ENCODE data around the gene MESD. TPM values are rescaled to one million over a fixed set of nuclear protein-coding genes. Genes with fewer than 3 reads are reported as not detected.

Gene MESD
- total RNA-seq, 2 experiments from 2014 or later: 27.0 to 27.4 TPM

- POLR2A ChIA-PET: no interaction called here
Observed at GRCh38 chr15:81026836-81027599, 37.4 kb upstream of the MESD start.

GRCh38 chr15:81025721-81026370 is 36.2 kb upstream of the MESD start:
- ATAC-seq (no peak), DNase-seq (no peak)
- POLR2A ChIA-PET: no interaction called here
- Mint-ChIP-seq H3K9me3 (ENCODE audit: insufficient read depth) (peaks cover 7% of the 10 kb centered on the region), H3K4me1 (ENCODE audit: low read depth) (peaks cover 26% of the 10 kb centered on the region), H3K36me3 (ENCODE audit: low read depth) (peaks cover 6% of the 10 kb centered on the region), H3K27ac (no peak overlapping the region), H3K4me3 (no peak overlapping the region), H3K27me3 (ENCODE audit: low read depth) (no peaks in the 10 kb centered on the region)
- CTCF ChIA-PET: interaction anchor here (1.0 to 2.1 kb wide), 2 partner anchors 18 to 56 kb away, joined by 3 to 5 read pairs; no protein-coding TSS in a partner anchor

More at GRCh38 chr15:81026836-81027599, 37.4 kb upstream of the MESD start:
- ATAC-seq (no peak), DNase-seq (no peak)
- CTCF ChIA-PET: interaction anchor here (1.0 to 2.1 kb wide), 2 partner anchors 17 to 57 kb away, joined by 3 to 5 read pairs; no protein-coding TSS in a partner anchor
- Mint-ChIP-seq H3K4me1 (ENCODE audit: low read depth) (peaks cover 26% of the 10 kb centered on the region), H3K9me3 (ENCODE audit: insufficient read depth) (peaks cover 7% of the 10 kb centered on the region), H3K27me3 (ENCODE audit: low read depth) (no peaks in the 10 kb centered on the region), H3K36me3 (ENCODE audit: low read depth) (peaks cover 6% of the 10 kb centered on the region), H3K4me3 (no peak overlapping the region), H3K27ac (no peak overlapping the region)

- ChIA-PET POLR2A (no interaction called here), CTCF (interaction anchor here (1.2 to 1.6 kb wide), 3 partner anchors 7 to 241 kb away, joined by 3 to 9 read pairs (median 3); no protein-coding TSS in a partner anchor)
- Mint-ChIP-seq H3K36me3 (ENCODE audit: low read depth) (peaks cover 3% of the 10 kb centered on the region), H3K27me3 (ENCODE audit: low read depth) (no peaks in the 10 kb centered on the region), H3K4me3 (no peak overlapping the region), H3K9me3 (ENCODE audit: insufficient read depth) (peaks cover 4% of the 10 kb centered on the region), H3K4me1 (ENCODE audit: low read depth) (peaks cover 26% of the 10 kb centered on the region), H3K27ac (no peak overlapping the region)
- ATAC-seq: no peak
- no peak for DNase-seq
Observed at GRCh38 chr15:81024936-81025335, 35.3 kb upstream of the MESD start.

GRCh38 chr15:81024265-81024872 is 34.8 kb upstream of the MESD start:
- POLR2A ChIA-PET: interaction anchor here (1.1 kb wide), 1 partner anchor 23 kb away, joined by 3 read pairs; no protein-coding TSS in a partner anchor
- peaks cover 22% of the 10 kb centered on the region for H3K4me1 Mint-ChIP-seq (ENCODE audit: low read depth)
- CTCF ChIA-PET: interaction anchor here (1.0 to 1.6 kb wide), 6 partner anchors 8 to 242 kb away, joined by 3 to 9 read pairs (median 3); no protein-coding TSS in a partner anchor
- DNase-seq (no peak), ATAC-seq (no peak)
- no peaks in the 10 kb centered on the region for H3K36me3 Mint-ChIP-seq (ENCODE audit: low read depth)
- H3K4me3 Mint-ChIP-seq: no peak overlapping the region
- H3K27me3 Mint-ChIP-seq (ENCODE audit: low read depth): no peaks in the 10 kb centered on the region
- H3K9me3 Mint-ChIP-seq (ENCODE audit: insufficient read depth): no peaks in the 10 kb centered on the region
- H3K27ac Mint-ChIP-seq: peak overlapping the region; percentile 72

GRCh38 chr15:81023483-81024264 is 34.1 kb upstream of the MESD start:
- POLR2A ChIA-PET: interaction anchor here (1.1 kb wide), 1 partner anchor 22 kb away, joined by 3 read pairs; no protein-coding TSS in a partner anchor
- H3K27ac Mint-ChIP-seq: peak overlapping the region; percentile 72
- no peak for DNase-seq
- H3K27me3 Mint-ChIP-seq (ENCODE audit: low read depth): no peaks in the 10 kb centered on the region
- no peaks in the 10 kb centered on the region for H3K9me3 Mint-ChIP-seq (ENCODE audit: insufficient read depth)
- H3K4me1 Mint-ChIP-seq (ENCODE audit: low read depth): peaks cover 22% of the 10 kb centered on the region
- CTCF ChIA-PET: interaction anchor here (1.0 to 1.6 kb wide), 6 partner anchors 9 to 242 kb away, joined by 3 to 9 read pairs (median 3); no protein-coding TSS in a partner anchor
- H3K36me3 Mint-ChIP-seq (ENCODE audit: low read depth): no peaks in the 10 kb centered on the region
- ATAC-seq: peak; percentile 65
- H3K4me3 Mint-ChIP-seq: no peak overlapping the region

- ChIA-PET POLR2A (interaction anchor here (0.9 kb wide), 1 partner anchor 18 kb away, joined by 3 read pairs; no protein-coding TSS in a partner anchor), CTCF (interaction anchor here (0.9 to 1.5 kb wide), 2 partner anchors 15 to 245 kb away, joined by 3 to 4 read pairs; no protein-coding TSS in a partner anchor)
- Mint-ChIP-seq H3K36me3 (ENCODE audit: low read depth) (no peaks in the 10 kb centered on the region), H3K27me3 (ENCODE audit: low read depth) (no peaks in the 10 kb centered on the region), H3K9me3 (ENCODE audit: insufficient read depth) (no peaks in the 10 kb centered on the region), H3K4me1 (ENCODE audit: low read depth) (peaks cover 22% of the 10 kb centered on the region), H3K27ac (no peak overlapping the region), H3K4me3 (no peak overlapping the region)
- ATAC-seq (no peak), DNase-seq (no peak)
Observed at GRCh38 chr15:81021321-81021720, 31.7 kb upstream of the MESD start.

- H3K9me3 Mint-ChIP-seq (ENCODE audit: insufficient read depth): no peaks in the 10 kb centered on the region
- no peaks in the 10 kb centered on the region for H3K36me3 Mint-ChIP-seq (ENCODE audit: low read depth)
- no peaks in the 10 kb centered on the region for H3K27me3 Mint-ChIP-seq (ENCODE audit: low read depth)
- DNase-seq (no peak), ATAC-seq (no peak)
- no peak overlapping the region for H3K4me3 Mint-ChIP-seq
- H3K27ac Mint-ChIP-seq: no peak overlapping the region
- ChIA-PET CTCF (no interaction called here), POLR2A (interaction anchor here (0.6 kb wide), 1 partner anchor 1845 kb away, joined by 3 read pairs; no protein-coding TSS in a partner anchor)
- H3K4me1 Mint-ChIP-seq (ENCODE audit: low read depth): peaks cover 3% of the 10 kb centered on the region
Observed at GRCh38 chr15:81018197-81018596, 28.6 kb upstream of the MESD start.

GRCh38 chr15:81016489-81017068 is 27.0 kb upstream of the MESD start:
- Mint-ChIP-seq H3K27ac (no peak overlapping the region), H3K9me3 (ENCODE audit: insufficient read depth) (no peaks in the 10 kb centered on the region), H3K27me3 (ENCODE audit: low read depth) (no peaks in the 10 kb centered on the region), H3K4me1 (ENCODE audit: low read depth) (no peaks in the 10 kb centered on the region), H3K4me3 (no peak overlapping the region), H3K36me3 (ENCODE audit: low read depth) (no peaks in the 10 kb centered on the region)
- ATAC-seq (no peak), DNase-seq (no peak)
- ChIA-PET POLR2A (no interaction called here), CTCF (interaction anchor here (1.5 kb wide), 1 partner anchor 250 kb away, joined by 3 read pairs; no protein-coding TSS in a partner anchor)

- Mint-ChIP-seq H3K27ac (no peak overlapping the region), H3K27me3 (ENCODE audit: low read depth) (no peaks in the 10 kb centered on the region), H3K36me3 (ENCODE audit: low read depth) (no peaks in the 10 kb centered on the region), H3K9me3 (ENCODE audit: insufficient read depth) (no peaks in the 10 kb centered on the region), H3K4me1 (ENCODE audit: low read depth) (no peaks in the 10 kb centered on the region), H3K4me3 (no peak overlapping the region)
- POLR2A ChIA-PET: no interaction called here
- ATAC-seq (no peak), DNase-seq (no peak)
- CTCF ChIA-PET: interaction anchor here (1.5 kb wide), 1 partner anchor 250 kb away, joined by 3 read pairs; no protein-coding TSS in a partner anchor
Observed at GRCh38 chr15:81015621-81016488, 26.2 kb upstream of the MESD start.

GRCh38 chr15:81014446-81015093 is 25.0 kb upstream of the MESD start:
- ATAC-seq: no peak
- DNase-seq: no peak
- no peak overlapping the region for H3K4me3 Mint-ChIP-seq
- H3K4me1 Mint-ChIP-seq (ENCODE audit: low read depth): peaks cover 3% of the 10 kb centered on the region
- H3K36me3 Mint-ChIP-seq (ENCODE audit: low read depth): peaks cover 6% of the 10 kb centered on the region
- H3K27me3 Mint-ChIP-seq (ENCODE audit: low read depth): no peaks in the 10 kb centered on the region
- no peaks in the 10 kb centered on the region for H3K9me3 Mint-ChIP-seq (ENCODE audit: insufficient read depth)
- no peak overlapping the region for H3K27ac Mint-ChIP-seq
- POLR2A ChIA-PET: no interaction called here
- CTCF ChIA-PET: no interaction called here
